HCT116 (cell line): ENCODE results near the gene PIGN. TPM values are rescaled to one million over a fixed set of nuclear protein-coding genes. Genes with fewer than 3 reads are reported as not detected.

Experiments used
- ATAC-seq: fragments of 200-7000 bp; cut with Tn5 transposase; 2 replicates; pipeline ENCODE4 v1.9.1; 2020; ENCODE audit warnings: mild to moderate bottlenecking, moderate library complexity
- BruUV-seq: library from RNA; stranded (reverse); fragments of 400-500 nt; replicated peaks from 2 replicates; lab custom pipeline; 2021; lab: Mats Ljungman, UMichigan
- CTCF ChIA-PET: fragments of 300-600 bp; sonication (Branson Sonifier 250); formaldehyde crosslinking; loops from one replicate; lab custom pipeline; 2021; ENCODE audit warnings: antibody characterized with exemption; lab: Charles Lee
- POLR2A ChIA-PET: fragments of 300-600, 350-600 bp; sonication (Branson Sonifier 250); formaldehyde crosslinking; loops from one replicate; lab custom pipeline; 2021; ENCODE audit warnings: antibody characterized with exemption; lab: Charles Lee
- RAD21 ChIA-PET, 2 experiments: fragments of 300-600 bp; sonication (Branson Sonifier 250); formaldehyde crosslinking; loops; one replicate each; lab custom pipeline; 2023; ENCODE audit warnings: low total read pairs in 2 of 2; ENCODE audit not compliant: uncharacterized antibody in 2 of 2, unreplicated experiment in 2 of 2, low non-redundant PET in 1 of 2; lab: Charles Lee
- DNase-seq: peaks from one replicate; pipeline ENCODE4 v3.0.0-alpha.2; 2010; ENCODE audit warnings: low read depth, low spot score
- H2AFZ ChIP-seq: fragments of 200-600 bp; shearing (Covaris generic), sonication (generic); 2 replicates; pipeline ENCODE4 v1.6.1; 2017; ENCODE audit warnings: low read depth, mixed run types, mixed read lengths, antibody characterized with exemption, low read length; ENCODE audit not compliant: poor library complexity, severe bottlenecking
- H3K27ac ChIP-seq: 2 replicates; pipeline ENCODE4 v1.5.1; 2012; ENCODE audit warnings: low read depth, low read length
- H3K27me3 ChIP-seq: fragments of 200-600 bp; sonication (generic); 2 replicates; pipeline ENCODE4 v1.6.1; 2016; ENCODE audit warnings: mixed run types, low read length, mixed read lengths; ENCODE audit not compliant: insufficient read depth
- H3K36me3 ChIP-seq, 2 experiments: fragments of 200-500 bp in 1 of 2; fragments of 200-600 bp in 1 of 2; sonication (Bioruptor generic) in 1 of 2; sonication (generic) in 1 of 2; 2 replicates each; pipeline versions ENCODE4 v1.5.1 to v1.6.1; 2014 to 2016; ENCODE audit warnings: low read length in 2 of 2, inconsistent platforms in 1 of 2, mixed read lengths in 1 of 2, mixed run types in 1 of 2; ENCODE audit not compliant: insufficient read depth in 2 of 2, control insufficient read depth in 1 of 2
- H3K4me1 ChIP-seq, 2 experiments: fragments of 200-600 bp in 1 of 2; sonication (generic) in 1 of 2; 2 replicates each; pipeline versions ENCODE4 v1.5.1 to v1.6.1; 2012 to 2017; ENCODE audit warnings: low read length in 2 of 2, inconsistent platforms in 1 of 2, mild to moderate bottlenecking in 1 of 2, mixed read lengths in 1 of 2, mixed run types in 1 of 2, moderate library complexity in 1 of 2; ENCODE audit not compliant: insufficient read depth in 2 of 2, control insufficient read depth in 1 of 2
- H3K4me2 ChIP-seq: fragments of 200-600 bp; sonication (generic); 2 replicates; pipeline ENCODE4 v1.6.1; 2017; ENCODE audit warnings: mixed run types, low read length, mixed read lengths
- H3K4me3 ChIP-seq, 2 experiments: fragments of 200-600 bp in 1 of 2; sonication (generic) in 1 of 2; replicated peaks in 1 of 2; 2 replicates each; pipeline ENCODE4 v1.5.1; 2011 to 2016; ENCODE audit warnings: low read length in 2 of 2, control low read depth in 1 of 2, low read depth in 1 of 2, mild to moderate bottlenecking in 1 of 2, mixed read lengths in 1 of 2, mixed run types in 1 of 2
- H3K79me2 ChIP-seq: fragments of 200-600 bp; sonication (generic); 2 replicates; pipeline ENCODE4 v1.6.1; 2017; ENCODE audit warnings: mild to moderate bottlenecking, mixed run types, low read length, moderate library complexity, mixed read lengths; ENCODE audit not compliant: insufficient read depth
- H3K9ac ChIP-seq: fragments of 200-600 bp; sonication (generic); 2 replicates; pipeline ENCODE4 v1.6.1; 2016; ENCODE audit warnings: low read length, mixed read lengths
- H3K9me2 ChIP-seq: fragments of 200-600 bp; sonication (generic), shearing (Covaris generic); 2 replicates; pipeline ENCODE4 v1.6.1; 2017; ENCODE audit warnings: mixed run types, mild to moderate bottlenecking, moderate library complexity; ENCODE audit not compliant: insufficient read depth
- H3K9me3 ChIP-seq, 2 experiments: fragments of 200-500 bp in 1 of 2; fragments of 200-600 bp in 1 of 2; sonication (Bioruptor generic) in 1 of 2; sonication (generic) in 1 of 2; 2 replicates each; pipeline ENCODE4 v1.6.1; 2014 to 2017; ENCODE audit warnings: low read length in 2 of 2, mixed read lengths in 2 of 2, inconsistent platforms in 1 of 2, low read depth in 1 of 2, mild to moderate bottlenecking in 1 of 2, mixed run types in 1 of 2, moderate library complexity in 1 of 2; ENCODE audit not compliant: control insufficient read depth in 1 of 2, insufficient read depth in 1 of 2
- H4K20me1 ChIP-seq: fragments of 200-600 bp; sonication (generic), shearing (Covaris generic); 2 replicates; pipeline ENCODE4 v1.6.1; 2017; ENCODE audit warnings: mixed run types, mild to moderate bottlenecking, moderate library complexity; ENCODE audit not compliant: insufficient read depth
- CBX3 ChIP-seq: IDR thresholded peaks from 2 replicates; pipeline ENCODE4 v1.6.1; 2012; ENCODE audit warnings: low read depth
- CTCF ChIP-seq, 3 experiments: fragments of 200-600 bp in 1 of 3; sonication (generic) in 1 of 3; IDR thresholded peaks in 2 of 3; conservative IDR thresholded peaks in 1 of 3; 2 replicates each; pipeline ENCODE4 v1.5.1; 2012 to 2017; ENCODE audit warnings: low read depth in 2 of 3, low read length in 2 of 3, antibody characterized with exemption in 1 of 3, borderline replicate concordance in 1 of 3, control low read depth in 1 of 3, mild to moderate bottlenecking in 1 of 3, mixed read lengths in 1 of 3, mixed run types in 1 of 3, moderate library complexity in 1 of 3; ENCODE audit not compliant: insufficient read depth in 1 of 3
- ELF1 ChIP-seq: IDR thresholded peaks from 2 replicates; pipeline ENCODE4 v1.6.1; 2012; ENCODE audit warnings: low read depth, borderline replicate concordance
- EZH2 ChIP-seq: fragments of 200-600 bp; sonication (generic); IDR thresholded peaks from 2 replicates; pipeline ENCODE4 v1.6.1; 2017; ENCODE audit warnings: antibody characterized with exemption, mixed run types
- EZH2phosphoT487 ChIP-seq: fragments of 200-600 bp; IDR thresholded peaks from 2 replicates; pipeline ENCODE4 v1.6.1; 2018; ENCODE audit warnings: antibody characterized with exemption, borderline replicate concordance
- FOSL1 ChIP-seq: IDR thresholded peaks from 2 replicates; pipeline ENCODE4 v1.6.1; 2012; ENCODE audit warnings: low read depth
- JUND ChIP-seq: IDR thresholded peaks from 2 replicates; pipeline ENCODE4 v1.6.1; 2012
- POLR2AphosphoS5 ChIP-seq: IDR thresholded peaks from 2 replicates; pipeline ENCODE4 v1.6.1; 2011; ENCODE audit warnings: mild to moderate bottlenecking, low read depth, low read length, moderate library complexity
- RAD21 ChIP-seq: IDR thresholded peaks from 2 replicates; pipeline ENCODE4 v1.6.1; 2012; ENCODE audit warnings: low read depth, mild to moderate bottlenecking
- REST ChIP-seq: IDR thresholded peaks from 2 replicates; pipeline ENCODE4 v1.6.1; 2012; ENCODE audit warnings: low read depth
- SIN3A ChIP-seq: IDR thresholded peaks from 2 replicates; pipeline ENCODE4 v1.6.1; 2012; ENCODE audit warnings: low read depth
- SP1 ChIP-seq: IDR thresholded peaks from 2 replicates; pipeline ENCODE4 v1.6.1; 2012; ENCODE audit warnings: low read depth
- SRF ChIP-seq: IDR thresholded peaks from 2 replicates; pipeline ENCODE4 v1.6.1; 2012; ENCODE audit warnings: low read depth
- TCF7L2 ChIP-seq: IDR thresholded peaks from 2 replicates; pipeline ENCODE4 v1.7.0; 2011; ENCODE audit warnings: borderline replicate concordance, inconsistent platforms; ENCODE audit not compliant: insufficient read depth, insufficient read length; ENCODE audit errors: extremely low read depth
- YY1 ChIP-seq: IDR thresholded peaks from 2 replicates; pipeline ENCODE4 v1.6.1; 2011; ENCODE audit warnings: low read length, low read depth, moderate library complexity, mild to moderate bottlenecking; ENCODE audit not compliant: insufficient replicate concordance; ENCODE audit errors: extremely low read depth
- ZFX ChIP-seq: fragments of 450-650 bp; IDR thresholded peaks from 2 replicates; pipeline ENCODE4 v1.6.1; 2017
- intact Hi-C: fragments of 100-400 bp; cut with micrococcal nuclease; formaldehyde crosslinking; loops from 2 replicates; pipeline ENCODE4 v1.10.0; 2022
- total RNA-seq: library from RNA; stranded (reverse); gene quantifications from one replicate; pipeline ENCODE4 v1.2.1, GENCODE V29; 2021; ENCODE audit not compliant: unreplicated experiment
- TF ChIP-seq, protein P1 (sequence below): IDR thresholded peaks from 2 replicates; pipeline ENCODE4 v1.6.1; 2012

Gene PIGN
- total RNA-seq, 1 experiment from 2014 or later: 12.2 TPM

- no peak for TF ChIP-seq CTCF (IDR thresholded peaks at IDR 0.05 in 2 of 3, conservative IDR thresholded peaks at IDR 0.05 in 1 of 3; ENCODE audit: borderline replicate concordance in 1 of 3, insufficient read depth in 1 of 3, low read depth in 2 of 3, low read length in 2 of 3)
- TF ChIP-seq EZH2: no peak
- no peak for TF ChIP-seq CBX3
- TF ChIP-seq, protein P1, sequence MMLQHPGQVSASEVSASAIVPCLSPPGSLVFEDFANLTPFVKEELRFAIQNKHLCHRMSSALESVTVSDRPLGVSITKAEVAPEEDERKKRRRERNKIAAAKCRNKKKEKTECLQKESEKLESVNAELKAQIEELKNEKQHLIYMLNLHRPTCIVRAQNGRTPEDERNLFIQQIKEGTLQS: no peak
- TF ChIP-seq POLR2AphosphoS5: no peak
- no peak for TF ChIP-seq SIN3A
- TF ChIP-seq JUND: no peak
- no peak for TF ChIP-seq YY1
These were observed 113.2 kb downstream of the PIGN start (continued) for GRCh38 chr18:62073461-62074281.

- H3K27ac ChIP-seq: no peak overlapping the region
- TF ChIP-seq TCF7L2 (no peak), FOSL1 (no peak), RAD21 (no peak), ZFX (no peak), YY1 (no peak), POLR2AphosphoS5 (no peak), ELF1 (no peak), JUND (no peak), SRF (no peak), EZH2 (no peak), SP1 (no peak), REST (no peak), EZH2phosphoT487 (no peak)
- no peaks in the 10 kb centered on the region for H3K27me3 ChIP-seq
- no peak overlapping the region for H3K4me3 ChIP-seq
- no peaks in the 10 kb centered on the region for H3K9me2 ChIP-seq
- H4K20me1 ChIP-seq: no peaks in the 10 kb centered on the region
- no peaks in the 10 kb centered on the region for H3K4me1 ChIP-seq
- POLR2A ChIA-PET: no interaction called here
- no peaks in the 10 kb centered on the region for H3K36me3 ChIP-seq
- CTCF ChIA-PET: no interaction called here
- no peaks in the 10 kb centered on the region for H3K79me2 ChIP-seq
- H3K9me3 ChIP-seq: no peaks in the 10 kb centered on the region
- RAD21 ChIA-PET: no interaction called here
- ATAC-seq: no peak
- no peak overlapping the region for H2AFZ ChIP-seq
- intact Hi-C loops: no loop called here
- DNase-seq: no peak
- H3K4me2 ChIP-seq: no peak overlapping the region
- H3K9ac ChIP-seq: no peak overlapping the region
- no TSS peak for BruUV-seq
These were observed 114.5 kb downstream of the PIGN start for GRCh38 chr18:62072370-62072769.
